SKM-1 (cell line): Measurements from ENCODE around the gene ZNF141.
A peak's percentile ranks its signal among the peaks of the same experiment; 100 is the strongest.
"Not testable (repeated sequence)": the region's sequence is repeated elsewhere in the genome, so short reads cannot be mapped to it uniquely, and the experiment has no call there.

Experiments used
- DNase-seq: peaks from one replicate; lab custom pipeline; 2025; ENCODE audit not compliant: unreplicated experiment; lab: John Stamatoyannopoulos, UW

ZNF141 gene

GRCh38 chr4:337143-337931, at the start of gene ZNF141:
Gene ZNF141 (plus strand): TSS chr4:337814. CDS start chr4:337984, 170 bp downstream.
- DNase-seq: peak; percentile 75

- no peak for DNase-seq
Measured at GRCh38 chr4:288891-289290, 48.7 kb upstream of the ZNF141 start.

DNA sequence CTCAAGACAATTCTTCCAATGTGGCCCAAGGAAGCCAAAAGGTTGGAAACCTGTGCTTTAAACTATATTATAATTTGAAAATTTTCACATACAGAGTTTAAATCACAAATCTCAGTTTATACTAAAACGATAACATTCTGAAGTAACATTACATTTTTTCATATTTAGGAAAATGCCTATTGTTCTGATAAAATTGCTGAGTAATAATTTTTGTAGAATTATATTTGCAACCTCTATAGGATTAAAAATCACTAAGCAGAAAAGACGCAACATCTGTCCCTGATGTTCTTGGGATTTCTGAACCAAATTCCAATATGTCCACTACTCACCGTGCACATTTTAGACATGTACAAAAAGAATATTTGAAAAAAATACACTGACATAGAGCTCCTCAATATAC, 42.9 kb upstream of the ZNF141 start:
- no peak for DNase-seq

GRCh38 chr4:302381-302780, 35.2 kb upstream of the ZNF141 start:
- no peak for DNase-seq

DNA sequence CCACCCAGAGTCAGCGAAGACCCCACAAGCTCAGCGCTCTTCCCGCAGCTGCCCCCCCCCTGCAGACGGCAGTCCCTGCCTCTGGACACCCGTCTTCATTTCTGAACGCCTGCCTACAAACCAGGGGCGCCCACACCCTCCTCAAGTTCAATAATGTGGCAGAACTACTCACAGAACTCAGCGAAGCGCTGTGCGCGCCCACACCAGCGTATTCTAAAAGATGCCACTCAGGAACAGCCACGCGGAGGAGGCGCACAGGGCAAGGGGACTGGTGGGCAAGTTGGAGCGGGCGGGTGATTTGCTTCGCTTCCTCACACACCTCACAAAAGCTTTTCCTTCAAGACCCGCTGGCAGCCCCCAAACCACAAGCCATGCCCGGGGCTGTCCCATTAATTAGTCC, 33.1 kb upstream of the ZNF141 start:
- DNase-seq: not testable (repeated sequence)

GRCh38 chr4:304969-305680, 32.5 kb upstream of the ZNF141 start, which contains the start of gene ZNF732:
Gene ZNF732 (minus strand): TSS chr4:305474. CDS start chr4:305310, 164 bp downstream.
- DNase-seq: no peak

GRCh38 chr4:306551-306961, 31.1 kb upstream of the ZNF141 start:
- DNase-seq: no peak

DNA sequence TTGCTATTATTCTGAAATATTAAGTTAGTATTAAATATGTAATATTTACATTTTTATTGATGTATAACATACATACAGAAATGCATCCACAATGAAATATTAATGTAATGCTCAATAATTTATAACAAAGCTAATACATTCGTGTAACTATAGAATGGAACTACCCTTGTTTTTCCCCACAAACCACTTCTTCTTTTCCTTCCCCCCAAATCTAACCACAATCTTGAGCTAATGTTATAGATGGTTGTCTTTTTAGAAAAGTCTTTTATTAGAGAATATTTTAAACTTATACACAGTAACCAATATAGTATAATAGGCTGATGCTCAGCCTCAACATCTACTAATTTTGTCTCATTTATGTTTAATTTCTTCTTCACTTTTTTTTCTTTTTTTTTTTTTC, 27.8 kb upstream of the ZNF141 start:
- no peak for DNase-seq

GRCh38 chr4:314296-314903, 23.2 kb upstream of the ZNF141 start:
- no peak for DNase-seq

DNA sequence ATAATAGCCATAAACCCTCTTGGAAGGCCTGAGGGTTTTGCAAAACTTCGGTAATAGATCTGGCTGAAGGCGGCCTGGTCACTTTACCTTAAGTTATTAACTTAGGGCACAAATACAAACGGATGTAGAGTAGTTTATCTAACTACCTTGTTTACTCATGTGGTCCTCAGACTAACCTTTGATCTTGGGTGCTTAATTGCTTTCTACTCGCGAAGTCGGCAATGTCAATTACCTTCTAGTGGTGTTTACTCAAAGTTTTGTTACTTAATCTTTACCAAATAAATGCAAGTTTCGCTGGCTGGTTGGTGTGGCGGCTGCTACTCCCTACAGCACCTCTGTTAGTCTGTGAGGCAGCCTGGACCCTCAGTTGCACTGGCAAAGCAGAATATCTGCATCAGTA, 8.9 kb upstream of the ZNF141 start:
- no peak for DNase-seq

DNA sequence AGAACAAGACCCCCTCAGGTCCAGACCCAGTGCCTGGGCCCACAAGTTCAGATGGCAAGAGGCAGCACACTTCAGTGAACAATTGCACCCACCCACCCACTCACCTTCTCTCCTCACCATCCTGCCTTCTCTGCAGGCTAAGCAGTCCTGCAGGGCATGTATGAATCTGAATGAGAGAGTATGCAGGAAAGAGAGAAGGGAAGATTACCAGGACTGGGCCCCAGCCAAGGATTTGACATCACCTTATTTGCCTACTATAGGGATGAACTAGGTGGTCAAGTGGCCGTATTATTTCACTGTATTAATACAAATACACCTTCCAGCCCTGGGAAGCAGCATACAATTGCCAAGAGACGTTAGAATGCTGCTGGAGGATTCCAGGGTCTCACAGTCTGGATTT, 2.1 kb upstream of the ZNF141 start:
- DNase-seq: no peak

- no peak for DNase-seq
Measured at GRCh38 chr4:336099-336892, 1.3 kb upstream of the ZNF141 start.

- no peak for DNase-seq
Measured at GRCh38 chr4:336893-337142, 796 bp upstream of the ZNF141 start.

- no peak for DNase-seq
Measured at GRCh38 chr4:337932-338758, 531 bp downstream of the ZNF141 start.

DNA sequence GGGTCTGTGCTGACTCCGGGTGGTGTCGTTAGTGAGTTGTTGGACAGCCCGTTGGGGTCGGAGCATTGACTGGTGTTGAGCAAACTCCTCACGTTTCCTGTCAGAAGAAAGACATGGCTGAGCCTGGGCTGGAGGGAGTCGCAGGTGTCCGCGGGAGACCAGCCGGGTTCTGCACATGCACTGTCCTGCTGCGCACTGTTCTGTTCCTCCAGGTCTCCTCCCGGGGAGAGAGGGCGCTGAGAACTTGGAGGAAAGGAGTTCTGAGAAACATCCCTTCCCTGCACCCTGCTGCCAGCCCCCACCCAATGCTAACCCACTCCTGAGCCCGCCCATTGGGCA, 1.1 kb downstream of the ZNF141 start:
- DNase-seq: no peak

DNA sequence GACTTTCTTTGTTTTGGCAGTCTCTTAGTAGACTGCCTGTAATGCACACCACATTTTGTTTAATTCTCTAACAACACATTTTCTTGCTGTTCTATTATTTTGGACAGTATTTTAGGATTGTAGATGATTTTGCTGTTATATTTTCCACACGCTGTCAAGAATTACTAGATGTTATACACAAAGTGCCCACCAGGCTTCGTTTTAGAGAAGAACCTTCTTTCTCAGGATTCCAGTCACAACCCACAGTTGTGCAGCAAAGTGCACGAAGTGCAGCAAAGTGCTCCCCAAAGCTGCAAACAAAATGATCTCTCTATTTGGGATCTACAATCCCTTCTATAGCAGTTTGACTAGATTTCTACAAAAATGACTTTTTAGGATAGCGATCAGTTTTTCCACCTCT, 2.4 kb downstream of the ZNF141 start:
- no peak for DNase-seq

GRCh38 chr4:373062-373839, 35.6 kb downstream of the ZNF141 start:
- DNase-seq: no peak

DNA sequence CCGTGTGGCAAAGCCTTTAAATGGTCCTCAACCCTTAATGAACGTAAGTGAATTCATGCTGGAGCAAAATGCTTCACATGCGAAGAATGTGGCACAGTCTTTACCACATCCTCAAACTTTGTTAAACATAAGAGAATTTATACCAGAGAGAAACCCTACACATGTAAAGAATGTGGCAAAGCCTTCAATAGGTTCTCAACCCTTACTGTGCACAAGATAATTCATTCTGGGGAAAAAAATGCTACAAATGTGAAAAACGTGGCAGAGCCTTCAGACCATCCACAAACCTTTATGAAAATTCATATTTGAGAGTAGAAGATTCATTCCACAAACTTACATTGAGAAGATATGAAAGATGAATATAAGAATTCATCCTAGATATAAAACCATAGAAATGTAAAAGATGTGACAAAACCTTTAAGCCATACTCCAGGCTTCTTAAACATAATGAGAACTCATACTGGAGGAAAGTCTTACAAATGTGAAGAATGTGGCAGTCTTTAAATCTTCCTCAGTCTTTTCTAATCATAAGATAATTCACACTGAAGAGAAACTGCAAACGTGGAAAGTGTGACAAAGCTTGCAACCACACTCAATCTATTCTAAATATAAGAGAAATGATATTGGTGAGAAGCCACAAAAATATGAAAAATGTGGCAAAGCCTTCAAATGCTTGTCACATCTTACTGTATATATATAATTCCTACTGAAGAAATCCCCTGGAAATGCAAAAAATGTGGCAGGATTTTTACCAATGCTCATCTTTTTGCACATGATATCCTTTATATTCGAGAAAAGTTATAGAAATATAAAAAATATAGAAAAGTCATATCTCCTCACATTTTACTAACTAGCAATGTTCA, 36.9 kb downstream of the ZNF141 start:
- DNase-seq: no peak
